ENCODE data around the gene CDH6.

GRCh38 chr5:31329715-31330114 lies 136.2 kb downstream of the CDH6 start:
- TF ChIP-seq POLR2A (IDR thresholded peaks at IDR 0.05): no peak
- TF ChIP-seq CTCF (IDR thresholded peaks at IDR 0.05): no peak
- TF ChIP-seq EP300 (IDR thresholded peaks at IDR 0.05): no peak
- TF ChIP-seq POLR2AphosphoS5 (IDR thresholded peaks at IDR 0.05): no peak
